Right lobe of liver (tissue), 4 donors: Measurements from ENCODE around the gene IL13RA1.

Experiments
- CTCF ChIP-seq, 4 donors: fragments of 200-600 bp in 3 of 4; fragments of 450-650 bp in 1 of 4; IDR thresholded peaks; one replicate each; pipeline versions ENCODE4 v1.5.1 to v1.8.0; 2016 to 2022; ENCODE audit warnings: antibody characterized with exemption in 4 of 4, mild to moderate bottlenecking in 2 of 4
- POLR2A ChIP-seq: fragments of 450-650 bp; IDR thresholded peaks from one replicate; pipeline ENCODE4 v1.6.1; 2017; ENCODE audit warnings: antibody characterized with exemption, mild to moderate bottlenecking
- donor health status: DM: no; HTN: no; CAD: no.
- donor health status: DM: no; HTN: no; CAD: no.
- donor health status: DM: no; HTN: yes; CAD: no.

- TF ChIP-seq POLR2A (no peak), CTCF (IDR thresholded peaks at IDR 0.05) (no peak)
These were observed 28.2 kb downstream of the IL13RA1 start for GRCh38 chrX:118755633-118756032.
